ENCODE results near the gene MYBPC2.

MYBPC2 gene

GRCh38 chr19:50432221-50433028, at the start of gene MYBPC2:
Gene MYBPC2, plus strand, starts transcription at chr19:50432892. Its CDS starts 62 bp downstream, at chr19:50432954.
- ChIA-PET POLR2A (interaction anchor here (0.5 to 1.2 kb wide), 2 partner anchors 53 to 373 kb away, joined by 3 read pairs; no protein-coding TSS in a partner anchor), CTCF (interaction anchor here (0.6 to 1.6 kb wide), 3 partner anchors 28 to 173 kb away, joined by 3 to 5 read pairs (median 4); no protein-coding TSS in a partner anchor)
- Histone ChIP-seq H3K27ac (ENCODE audit: extremely low read depth, low read depth, low read length) (peak within 1 kb of the TSS; percentile 44; the same call in 1 of the 2 replicates), H3K9me3 (ENCODE audit: control insufficient read depth, insufficient read depth, low read depth, low read length) (no peaks in the 10 kb centered on the region), H3K36me3 (ENCODE audit: control insufficient read depth in 2 of 2, insufficient read depth in 1 of 2, low read length in 2 of 2) (no peaks in the 10 kb centered on the region), H3K4me1 (ENCODE audit: control insufficient read depth, insufficient read depth, low read length) (peaks cover 11% of the 10 kb centered on the region), H3K4me3 (ENCODE audit: low read depth, low read length) (peak within 1 kb of the TSS; percentile 57)
- TF ChIP-seq ZNF133 (tag by site-specific recombination; IDR thresholded peaks at IDR 0.05): no peak
- no peak for TF ChIP-seq ZNF626 (tag by site-specific recombination; IDR thresholded peaks at IDR 0.05)
- 0 out of 2 replicates have a peak, but pooled peaks have one; percentile 20 for TF ChIP-seq IKZF3 (tag by site-specific recombination; IDR thresholded peaks at IDR 0.05)
- TF ChIP-seq ZNF394 (tag by site-specific recombination; IDR thresholded peaks at IDR 0.05; ENCODE audit: borderline replicate concordance): no peak
- no peak for TF ChIP-seq ZNF169 (tag by site-specific recombination; IDR thresholded peaks at IDR 0.05)
- TF ChIP-seq ELK4 (IDR thresholded peaks at IDR 0.05; ENCODE audit: borderline replicate concordance, low read depth, low read length): no peak
- no peak for TF ChIP-seq ZNF792 (tag by site-specific recombination; IDR thresholded peaks at IDR 0.05)
- TF ChIP-seq SP7 (tag by site-specific recombination; IDR thresholded peaks at IDR 0.05): no peak
- no peak for TF ChIP-seq ZNF571 (tag by site-specific recombination; IDR thresholded peaks at IDR 0.05)
- TF ChIP-seq ZSCAN4 (tag by site-specific recombination; IDR thresholded peaks at IDR 0.05): no peak
- TF ChIP-seq ZSCAN5A (tag by site-specific recombination; IDR thresholded peaks at IDR 0.05): no peak
- TF ChIP-seq ZBTB1 (tag by site-specific recombination; IDR thresholded peaks at IDR 0.05): no peak
- TF ChIP-seq SP3 (tag by site-specific recombination; IDR thresholded peaks at IDR 0.05): no peak
- TF ChIP-seq ZNF37A (tag by site-specific recombination; IDR thresholded peaks at IDR 0.05): no peak
- no peak for TF ChIP-seq ZXDB (tag by site-specific recombination; IDR thresholded peaks at IDR 0.05)
- TF ChIP-seq AEBP2 (tag by site-specific recombination; IDR thresholded peaks at IDR 0.05; ENCODE audit: borderline replicate concordance): no peak
- no peak for TF ChIP-seq ZNF138 (tag by site-specific recombination; IDR thresholded peaks at IDR 0.05; ENCODE audit: borderline replicate concordance)
- TF ChIP-seq ZNF623 (tag by site-specific recombination; IDR thresholded peaks at IDR 0.05): no peak
- no peak for TF ChIP-seq ZNF843 (tag by site-specific recombination; IDR thresholded peaks at IDR 0.05)
- no peak for TF ChIP-seq ZNF544 (tag by site-specific recombination; IDR thresholded peaks at IDR 0.05)
- no peak for TF ChIP-seq ZNF791 (tag by site-specific recombination; IDR thresholded peaks at IDR 0.05)
- no peak for TF ChIP-seq ZNF704 (tag by site-specific recombination; IDR thresholded peaks at IDR 0.05)
- TF ChIP-seq ZNF48 (tag by site-specific recombination; IDR thresholded peaks at IDR 0.05): no peak
- no peak for TF ChIP-seq ZNF174 (tag by site-specific recombination; IDR thresholded peaks at IDR 0.05)
- no peak for TF ChIP-seq BCL11A (tag by site-specific recombination; IDR thresholded peaks at IDR 0.05; ENCODE audit: low read depth)
- TF ChIP-seq ZNF362 (tag by site-specific recombination; IDR thresholded peaks at IDR 0.05): no peak
- TF ChIP-seq SCRT2 (tag by site-specific recombination; IDR thresholded peaks at IDR 0.05): no peak
- TF ChIP-seq OSR2 (tag by site-specific recombination; IDR thresholded peaks at IDR 0.05): no peak
- TF ChIP-seq PBX3 (CRISPR knock-in tag; IDR thresholded peaks at IDR 0.05): no peak
- peak; percentile 49; the same call in 1 of the 2 replicates for TF ChIP-seq KLF16 (tag by site-specific recombination; IDR thresholded peaks at IDR 0.05)
